ENCODE results near the gene DOK6. TPM values are rescaled to one million over a fixed set of nuclear protein-coding genes. Genes with fewer than 3 reads are reported as not detected.

DOK6 gene
- total RNA-seq, 1 donor from 2014 or later: 9.6 TPM

- DNase-seq (ENCODE audit: low spot score): no peak
Measured at GRCh38 chr18:69435000-69435399, 34.3 kb downstream of the DOK6 start.

DNA sequence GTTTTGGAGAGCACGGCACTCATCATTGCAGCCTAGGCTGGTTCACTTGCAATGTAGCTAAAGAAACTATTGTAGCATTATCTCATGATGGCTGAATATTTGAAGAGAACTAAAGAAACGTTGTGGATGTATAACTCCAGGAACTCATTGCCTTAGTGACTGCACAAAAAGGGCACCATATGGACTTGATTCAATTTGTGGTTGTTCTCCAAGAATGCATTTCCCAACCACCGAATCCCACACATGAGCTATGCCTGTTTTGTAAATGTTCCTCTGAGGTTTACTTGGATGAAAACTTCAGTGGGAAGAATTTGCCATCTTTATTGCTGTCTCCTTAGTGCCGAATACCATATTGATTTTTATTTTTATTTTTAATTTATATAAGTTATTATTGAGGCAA lies 43.5 kb downstream of the DOK6 start:
- no peak for DNase-seq (ENCODE audit: low spot score)

- DNase-seq (ENCODE audit: low spot score): no peak
Measured at GRCh38 chr18:69447886-69448285, 47.2 kb downstream of the DOK6 start.

- DNase-seq (ENCODE audit: low spot score): no peak
Measured at GRCh38 chr18:69455125-69455524, 54.4 kb downstream of the DOK6 start.

DNA sequence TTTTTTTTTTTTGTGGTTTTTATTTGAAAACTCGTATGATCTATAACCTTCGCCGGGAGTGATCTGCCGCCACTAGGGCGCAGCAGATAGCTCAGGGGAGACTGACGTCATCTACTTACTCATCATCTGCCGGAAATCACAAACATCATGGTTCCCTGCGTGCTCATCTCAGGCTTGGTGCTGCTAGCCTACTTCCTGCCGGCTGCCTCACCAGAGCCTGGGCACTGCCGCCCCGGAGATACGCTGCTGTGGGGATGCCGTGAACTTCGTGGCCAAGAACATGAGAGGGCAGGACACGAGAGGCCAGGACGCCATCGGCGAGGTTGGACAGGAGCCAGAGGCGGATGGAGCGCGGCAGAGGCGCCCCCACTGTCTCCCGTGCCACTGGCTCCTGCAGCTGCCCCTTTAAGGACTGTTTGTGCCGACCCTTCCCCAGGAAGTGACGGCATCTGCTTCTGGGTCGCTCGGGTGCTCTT lies 68.8 kb downstream of the DOK6 start:
- no peak for DNase-seq (ENCODE audit: low spot score)

DNA sequence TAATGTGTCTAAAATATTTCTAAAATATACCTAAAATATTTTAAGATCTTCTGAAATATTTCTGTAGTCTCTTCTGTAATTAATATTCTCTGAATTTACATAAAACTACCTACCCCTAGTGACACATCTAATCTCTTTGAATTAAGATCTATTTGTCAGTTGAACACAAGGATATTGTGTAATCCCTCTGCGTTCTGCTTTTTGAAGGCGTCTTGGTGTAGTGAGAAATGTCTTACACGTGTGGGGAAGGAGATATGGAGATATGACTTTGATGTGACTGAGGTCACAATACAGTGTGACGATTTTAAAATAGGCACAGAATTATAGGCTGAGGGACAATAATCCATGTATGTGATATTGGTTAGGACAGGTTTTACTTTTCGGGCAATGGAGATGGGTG lies 79.8 kb downstream of the DOK6 start:
- no peak for DNase-seq (ENCODE audit: low spot score)

GRCh38 chr18:69483574-69483973 lies 82.9 kb downstream of the DOK6 start:
- no peak for DNase-seq (ENCODE audit: low spot score)

- DNase-seq (ENCODE audit: low spot score): no peak
Measured at GRCh38 chr18:69484699-69485396, 84.2 kb downstream of the DOK6 start.

DNA sequence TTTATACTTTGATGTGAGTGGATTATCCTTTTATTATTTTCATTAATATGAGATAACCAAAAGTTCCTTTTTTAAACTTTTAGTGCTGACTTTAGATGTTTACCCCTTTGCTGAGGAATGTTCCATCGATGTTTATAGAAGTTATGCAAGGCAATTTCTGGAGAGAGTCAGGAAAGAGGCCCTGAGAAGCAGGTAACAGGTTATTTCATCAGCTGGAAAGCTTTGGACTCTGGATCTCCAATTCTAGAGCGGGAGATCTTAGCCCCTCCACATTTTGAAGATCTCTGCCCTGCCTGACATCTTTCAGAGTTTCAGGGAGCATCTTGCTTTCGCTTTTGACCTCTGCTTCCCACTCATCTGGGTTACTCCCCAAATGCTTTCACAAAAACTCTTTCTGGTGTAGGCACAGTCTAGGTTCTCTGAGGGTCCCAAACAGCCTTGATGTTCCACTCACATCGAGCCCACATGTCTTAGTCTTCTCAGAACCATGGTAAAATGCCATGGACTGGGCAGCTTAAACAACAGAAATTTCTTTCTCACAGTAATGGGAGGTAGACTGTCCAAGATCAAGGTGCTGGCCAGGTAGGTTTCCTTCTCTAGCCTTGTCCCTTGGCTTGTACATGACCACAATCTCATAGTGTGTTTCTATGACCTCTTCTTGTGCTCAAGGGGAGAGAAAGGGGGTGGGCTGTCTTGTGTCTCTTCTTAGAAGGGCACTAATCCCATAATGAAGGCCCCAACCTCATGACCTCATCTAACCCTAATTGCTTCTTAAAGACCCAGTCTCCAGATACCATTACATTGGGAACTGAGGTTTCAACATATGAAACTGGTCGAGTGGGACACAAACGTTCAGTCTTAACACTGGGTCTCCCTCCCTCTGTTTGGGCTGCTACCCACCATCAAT lies 87.1 kb downstream of the DOK6 start:
- DNase-seq (ENCODE audit: low spot score): no peak

- DNase-seq (ENCODE audit: low spot score): no peak
Measured at GRCh38 chr18:69490072-69490471, 89.4 kb downstream of the DOK6 start.

DNA sequence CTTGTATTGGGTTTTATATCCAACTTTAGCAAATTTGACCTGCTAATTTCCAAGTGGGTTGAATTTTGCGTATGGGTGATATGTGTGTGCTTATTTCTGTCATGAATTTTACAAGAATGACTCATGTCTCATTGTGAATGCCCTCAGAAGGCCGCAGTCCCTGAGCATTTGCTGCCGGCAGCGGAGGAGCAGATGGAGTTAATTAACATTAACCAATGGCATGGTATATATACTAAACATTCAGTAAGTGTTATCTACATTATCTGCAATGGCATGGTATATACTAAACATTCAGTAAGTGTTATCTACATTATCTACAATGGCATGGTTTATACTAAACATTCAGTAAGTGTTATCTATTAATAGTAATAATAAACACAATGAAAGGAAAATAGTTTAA lies 90.1 kb downstream of the DOK6 start:
- no peak for DNase-seq (ENCODE audit: low spot score)

GRCh38 chr18:69491576-69491975 lies 90.9 kb downstream of the DOK6 start:
- no peak for DNase-seq (ENCODE audit: low spot score)

GRCh38 chr18:69492861-69493260 lies 92.2 kb downstream of the DOK6 start:
- no peak for DNase-seq (ENCODE audit: low spot score)

GRCh38 chr18:69494841-69495240 lies 94.2 kb downstream of the DOK6 start:
- no peak for DNase-seq (ENCODE audit: low spot score)

DNA sequence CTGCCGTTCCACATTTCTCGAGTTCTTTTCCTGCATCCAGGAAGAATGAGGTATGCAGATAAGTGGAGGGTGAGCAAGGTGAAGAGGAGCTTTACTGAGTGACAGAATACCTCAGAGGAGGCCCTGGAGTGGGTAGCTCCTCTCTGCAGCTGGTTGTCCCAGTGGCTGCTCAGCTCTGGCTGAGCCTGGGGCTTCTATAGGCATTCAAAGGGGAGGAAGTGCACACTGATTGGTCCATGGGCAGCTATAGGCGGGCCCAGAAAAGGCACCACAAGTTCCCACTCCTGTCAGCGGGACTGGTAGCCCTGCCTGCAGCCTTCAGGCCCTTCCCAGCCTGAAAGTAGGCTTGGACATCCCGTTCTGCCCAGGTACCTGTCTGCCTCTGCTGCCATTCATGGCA lies 94.7 kb downstream of the DOK6 start:
- DNase-seq (ENCODE audit: low spot score): no peak

GRCh38 chr18:69495841-69496533 lies 95.3 kb downstream of the DOK6 start:
- no peak for DNase-seq (ENCODE audit: low spot score)

DNA sequence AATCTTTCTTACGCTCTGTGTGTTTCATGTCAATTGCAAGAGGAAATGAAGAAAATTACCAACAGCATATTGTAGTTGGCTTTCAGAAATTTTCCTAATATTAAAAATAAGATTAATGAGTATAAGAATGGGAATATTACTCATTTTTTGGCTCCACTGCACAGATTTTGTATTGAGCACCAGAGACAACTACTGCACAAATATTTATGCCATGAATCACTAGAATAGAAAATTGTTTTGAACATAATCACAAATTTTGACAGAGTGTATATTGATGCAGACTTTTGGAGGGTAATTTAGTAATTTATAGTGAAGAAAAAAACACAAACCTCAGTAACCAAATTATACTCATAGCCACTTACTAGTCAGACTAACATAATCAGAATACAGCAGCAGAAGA lies 118.3 kb downstream of the DOK6 start:
- no peak for DNase-seq (ENCODE audit: low spot score)

DNA sequence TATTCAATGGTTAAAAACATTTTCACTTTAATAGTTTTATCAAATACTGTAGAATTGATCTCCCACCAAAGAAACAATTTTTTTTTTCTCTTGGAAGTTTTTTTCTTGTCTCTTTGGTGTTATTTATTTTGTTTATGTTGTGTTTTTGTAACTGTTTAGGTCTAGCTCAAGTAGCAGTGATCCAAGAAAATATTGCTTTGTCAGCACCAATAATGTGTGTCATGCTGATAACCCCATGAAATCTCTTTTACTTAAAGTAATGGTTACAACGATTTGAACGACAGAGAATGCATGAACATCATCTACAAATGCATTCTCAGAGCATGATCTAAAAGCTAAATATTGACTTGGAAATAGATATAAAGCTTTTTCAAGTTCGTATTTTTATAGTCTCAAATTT lies 122.9 kb downstream of the DOK6 start:
- DNase-seq (ENCODE audit: low spot score): no peak

DNA sequence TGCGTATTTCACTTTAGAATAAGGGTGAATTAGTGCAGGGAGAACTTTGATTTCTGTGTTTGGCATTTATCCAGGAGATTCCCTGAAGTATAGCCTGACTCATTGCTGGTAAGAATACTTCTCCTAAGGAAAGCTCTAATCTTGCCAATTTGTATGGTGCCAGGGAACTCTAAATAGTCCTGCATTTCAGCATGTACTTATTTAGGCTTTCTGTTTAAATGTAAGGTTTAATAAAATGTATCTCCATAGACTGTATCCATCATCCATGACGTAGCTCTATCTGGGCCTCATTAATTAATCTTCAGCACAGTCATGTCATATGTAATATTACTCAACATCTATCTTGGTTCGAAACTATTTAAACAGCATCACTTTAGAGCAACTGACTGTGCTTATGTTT lies 127.7 kb downstream of the DOK6 start:
- DNase-seq (ENCODE audit: low spot score): no peak

DNA sequence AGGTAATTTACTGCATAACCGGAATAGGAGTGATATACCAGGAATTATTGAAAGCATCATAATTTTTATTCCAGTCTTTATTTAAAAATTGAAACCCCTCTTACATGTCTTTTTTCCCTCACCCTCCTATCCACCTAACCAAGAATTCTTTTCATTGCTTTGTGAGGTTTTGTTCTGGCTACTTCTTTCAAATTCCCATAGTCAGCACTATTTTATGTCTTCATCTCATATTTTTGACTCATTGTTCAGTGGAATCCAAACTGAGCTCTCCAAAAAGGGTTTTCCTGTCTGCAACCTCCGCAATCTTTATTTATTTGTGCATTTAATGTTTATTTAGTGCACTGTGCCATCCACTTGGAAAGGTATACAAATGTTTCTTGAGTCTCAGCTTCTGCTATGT lies 128.5 kb downstream of the DOK6 start:
- DNase-seq (ENCODE audit: low spot score): no peak

- DNase-seq (ENCODE audit: low spot score): no peak
Measured at GRCh38 chr18:69531973-69532372, 131.3 kb downstream of the DOK6 start.

- no peak for DNase-seq (ENCODE audit: low spot score)
Measured at GRCh38 chr18:69537183-69537582, 136.5 kb downstream of the DOK6 start.

GRCh38 chr18:69538849-69539248 lies 138.2 kb downstream of the DOK6 start:
- no peak for DNase-seq (ENCODE audit: low spot score)
